Fibroblast of peridontal ligament (primary cell): ENCODE results near the gene FXYD1.

Experiments
- DNase-seq: peaks from one replicate; pipeline ENCODE4 v3.0.0-alpha.2; 2010; ENCODE audit errors: extremely low read depth

Gene FXYD1

DNA sequence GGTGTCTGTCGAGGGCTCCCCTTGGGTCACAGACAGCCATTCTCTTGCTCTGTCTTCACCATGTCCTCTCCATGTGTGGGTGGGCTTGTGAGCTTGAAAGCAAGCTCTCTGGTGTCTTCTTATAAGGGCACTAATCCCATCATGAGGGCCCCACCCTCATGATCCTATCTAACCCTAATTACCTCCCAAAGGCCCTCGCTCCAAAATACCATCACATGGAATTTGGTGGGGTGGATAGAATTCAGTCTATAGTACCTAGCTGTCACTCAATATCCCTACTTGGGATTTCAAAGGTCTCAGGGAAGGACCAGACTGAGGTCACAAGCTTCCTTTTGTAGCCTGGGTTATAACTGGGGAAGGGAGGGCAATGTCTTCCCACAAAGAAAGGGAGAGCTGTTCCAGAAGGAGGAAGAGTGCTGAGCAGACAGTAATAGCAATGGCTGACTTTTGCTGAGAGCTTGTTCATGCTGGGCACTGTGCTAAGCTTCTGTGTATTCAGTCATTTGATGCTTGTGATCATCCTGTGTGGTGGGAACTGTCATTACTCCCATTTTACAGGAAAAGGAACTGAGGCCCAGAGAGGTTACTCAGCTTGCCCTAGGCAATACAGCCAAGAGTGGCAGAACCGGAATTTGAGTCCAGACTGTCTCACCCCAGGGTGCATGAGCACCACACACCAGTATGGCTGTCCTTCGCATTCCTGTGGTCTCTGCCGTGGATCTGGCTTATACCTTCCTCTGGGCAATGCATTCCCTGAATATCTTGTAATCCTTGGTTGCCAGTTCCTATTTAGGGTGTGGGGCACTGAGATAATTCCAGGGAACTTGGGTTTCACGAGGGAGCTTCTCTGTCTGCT is 24.1 kb downstream of the FXYD1 start:
- DNase-seq, result no peak

DNA sequence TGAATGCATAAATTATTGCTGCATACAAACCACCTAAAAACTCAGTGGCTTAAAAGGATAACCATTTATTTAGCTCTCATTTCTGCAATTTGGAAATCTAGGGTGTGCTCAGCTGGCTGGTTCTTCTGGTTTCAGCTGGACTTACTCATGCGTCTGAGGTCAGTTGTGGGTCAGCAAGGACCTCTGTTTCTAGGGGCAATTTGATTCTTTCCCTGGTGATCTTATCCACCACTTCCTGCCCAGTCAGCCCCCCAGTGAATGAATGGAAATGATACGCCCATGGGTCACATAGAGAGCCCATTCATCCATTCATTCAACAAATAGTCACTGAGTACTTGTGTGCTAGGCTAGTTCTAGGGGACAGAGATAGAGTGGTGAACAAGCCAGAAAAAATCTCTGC is 25.8 kb downstream of the FXYD1 start:
- DNase-seq, result no peak

DNA sequence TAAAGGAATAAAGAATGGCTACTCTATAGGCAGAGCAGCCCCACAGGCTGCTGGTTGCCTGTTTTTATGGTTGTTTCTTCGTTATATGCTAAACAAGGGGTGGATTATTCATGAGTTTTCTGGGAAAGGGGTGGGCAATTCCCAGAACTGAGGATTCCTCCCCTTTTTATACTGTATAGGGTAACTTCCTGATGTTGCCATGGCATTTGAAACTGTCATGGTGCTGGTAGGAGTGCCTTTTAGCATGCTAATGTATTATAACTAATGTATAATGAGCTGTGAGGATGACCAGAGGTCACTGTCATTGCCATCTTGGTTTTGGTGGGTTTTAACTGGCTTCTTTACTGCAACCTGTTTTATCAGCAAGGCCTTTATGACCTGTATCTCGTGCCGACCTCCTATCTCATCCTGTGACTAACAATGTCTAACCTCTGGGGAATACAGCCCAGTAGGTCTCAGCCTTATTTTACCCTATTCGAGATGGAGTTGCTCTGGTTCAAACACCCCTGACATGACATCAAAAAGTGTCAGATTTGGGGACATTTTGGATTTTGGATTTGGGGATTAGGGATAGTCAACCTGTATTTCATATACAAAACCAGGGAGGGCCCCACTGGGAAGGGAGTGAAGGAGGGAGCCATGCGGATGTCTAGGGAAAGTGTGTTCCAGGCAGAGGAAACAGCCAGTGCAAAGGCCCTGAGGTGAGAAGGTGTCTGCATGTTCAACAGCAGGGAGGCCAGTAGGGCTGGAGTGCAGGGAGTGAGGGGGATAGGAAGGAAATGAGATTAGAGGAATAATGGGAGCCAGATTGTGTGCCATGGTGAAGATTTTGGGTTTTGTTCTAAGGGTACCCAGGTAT is 26.8 kb downstream of the FXYD1 start:
- no peak for DNase-seq

DNA sequence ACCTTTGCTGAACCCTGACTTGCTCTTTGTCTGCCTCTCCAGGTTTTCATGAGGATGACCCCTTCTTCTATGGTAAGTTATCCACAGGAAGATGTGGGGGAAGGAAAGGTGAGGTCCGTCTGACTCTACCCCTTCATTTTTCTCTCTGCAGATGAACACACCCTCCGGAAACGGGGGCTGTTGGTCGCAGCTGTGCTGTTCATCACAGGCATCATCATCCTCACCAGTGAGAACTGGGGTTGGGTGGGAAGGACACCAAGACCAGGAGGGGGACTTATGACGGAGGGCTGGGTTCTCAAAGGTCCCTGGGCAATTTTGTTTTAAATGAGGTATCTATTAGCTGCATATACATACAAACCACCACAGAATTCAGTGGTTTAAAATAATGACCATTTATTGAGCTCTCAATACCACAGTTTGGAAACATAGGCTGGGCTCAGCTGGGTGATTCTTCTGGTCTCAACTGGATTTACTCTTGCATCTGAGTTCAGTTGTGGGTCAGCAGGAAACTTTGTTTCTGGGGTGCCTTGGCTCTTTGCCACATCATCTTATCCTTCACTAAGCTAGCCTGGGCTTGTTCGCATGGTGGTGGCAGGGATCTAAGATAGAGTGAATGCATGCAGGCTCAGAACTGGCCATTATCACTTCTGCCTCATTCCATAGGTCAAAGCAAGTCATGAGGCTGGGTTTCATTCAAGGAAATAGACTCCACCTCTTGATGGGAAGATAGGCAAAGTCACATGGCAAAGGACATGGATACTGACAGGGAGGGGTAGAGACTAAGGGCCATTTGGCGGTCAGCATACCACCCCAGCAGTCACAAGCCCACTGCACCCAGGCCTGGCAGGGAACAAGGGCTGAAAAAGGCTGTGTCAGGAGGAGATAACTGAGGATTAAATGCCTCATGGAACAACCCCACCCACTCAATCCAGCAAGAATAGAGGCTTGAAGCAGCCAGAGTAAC is 27.8 kb downstream of the FXYD1 start:
- DNase-seq, result no peak

DNA sequence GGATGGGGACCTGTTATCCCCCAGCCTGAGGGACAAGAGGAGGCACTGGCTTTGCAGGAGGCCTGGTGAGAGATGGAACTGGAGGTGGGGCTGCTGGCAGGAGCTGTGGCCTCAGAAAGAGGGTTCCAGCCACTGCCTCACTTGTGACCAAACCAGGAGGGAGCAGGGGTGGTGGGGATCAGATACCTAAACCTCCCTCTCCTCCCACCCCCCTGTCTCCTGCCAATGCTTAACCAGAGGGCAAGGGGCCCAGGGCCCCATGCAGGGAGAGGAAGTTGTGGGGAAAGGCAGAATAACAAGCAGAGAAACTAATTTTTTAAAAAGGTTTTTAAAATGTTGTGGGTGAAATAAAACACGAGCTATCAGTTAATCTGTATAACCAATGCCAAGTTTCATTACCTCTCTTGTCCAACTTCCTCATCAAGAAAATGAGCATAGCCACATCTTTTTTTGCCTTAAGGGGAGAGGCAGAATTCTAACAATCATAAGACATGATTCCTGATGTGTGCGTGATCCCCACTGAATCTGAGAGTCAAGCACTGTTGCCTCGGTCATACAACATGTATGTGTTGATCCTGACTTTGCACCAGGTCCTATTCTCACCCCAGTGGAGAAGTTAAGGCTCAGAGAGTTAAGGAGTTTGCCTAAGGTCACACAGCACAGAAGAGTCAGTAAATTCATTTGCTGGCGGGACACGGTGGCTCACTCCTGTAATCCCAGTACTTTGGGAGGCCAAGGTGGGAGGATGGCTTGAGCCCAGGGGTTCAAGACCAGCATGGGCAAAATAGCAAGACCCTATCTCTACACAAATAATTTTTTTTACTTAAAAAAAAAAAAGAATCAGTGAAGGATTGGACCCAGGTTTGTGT is 28.9 kb downstream of the FXYD1 start:
- DNase-seq, result no peak

DNA sequence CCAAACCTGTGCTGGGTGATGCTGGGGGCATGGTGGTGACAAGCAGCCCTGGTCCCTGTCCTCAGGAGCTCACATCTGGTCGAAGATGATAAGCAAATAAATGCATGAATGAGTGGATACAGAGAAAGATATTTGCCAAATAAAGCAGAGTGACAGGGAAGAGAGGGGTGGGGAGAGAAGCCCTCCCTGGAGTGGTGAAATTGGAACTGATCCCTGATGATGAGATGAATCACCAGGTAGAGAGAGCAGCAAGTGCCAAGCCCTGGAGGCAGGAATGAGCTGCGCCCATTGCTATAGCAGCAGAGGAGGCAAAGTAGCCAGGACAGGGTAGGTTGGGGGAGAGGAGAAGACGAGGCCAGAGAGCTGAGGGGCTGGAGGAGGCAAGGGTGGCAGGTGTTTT is 29.6 kb downstream of the FXYD1 start:
- DNase-seq, result no peak

DNA sequence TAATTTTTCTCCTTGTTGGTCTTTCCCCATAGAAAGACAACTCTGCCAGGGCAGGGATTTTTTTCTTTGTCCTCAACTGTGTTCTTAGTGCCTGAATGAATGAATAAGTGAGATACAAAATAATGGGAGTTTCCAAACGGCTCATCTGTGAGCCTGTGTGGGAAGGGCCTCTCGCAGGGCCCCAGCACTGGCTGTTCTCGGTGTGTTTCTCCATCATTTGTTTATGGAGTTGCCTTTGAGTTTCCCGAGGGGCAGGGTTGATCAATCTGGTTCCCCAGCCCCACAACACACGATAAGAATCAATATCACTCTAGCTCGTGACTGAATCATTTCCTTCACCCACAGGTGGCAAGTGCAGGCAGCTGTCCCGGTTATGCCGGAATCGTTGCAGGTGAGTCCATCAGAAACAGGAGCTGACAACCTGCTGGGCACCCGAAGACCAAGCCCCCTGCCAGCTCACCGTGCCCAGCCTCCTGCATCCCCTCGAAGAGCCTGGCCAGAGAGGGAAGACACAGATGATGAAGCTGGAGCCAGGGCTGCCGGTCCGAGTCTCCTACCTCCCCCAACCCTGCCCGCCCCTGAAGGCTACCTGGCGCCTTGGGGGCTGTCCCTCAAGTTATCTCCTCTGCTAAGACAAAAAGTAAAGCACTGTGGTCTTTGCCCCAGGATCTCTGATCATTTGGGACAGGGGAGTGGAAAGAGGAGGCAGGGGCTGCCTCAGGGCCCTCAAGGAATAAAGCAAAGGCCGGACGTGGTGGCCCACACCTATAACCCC is 30.8 kb downstream of the FXYD1 start:
- no peak for DNase-seq

DNA sequence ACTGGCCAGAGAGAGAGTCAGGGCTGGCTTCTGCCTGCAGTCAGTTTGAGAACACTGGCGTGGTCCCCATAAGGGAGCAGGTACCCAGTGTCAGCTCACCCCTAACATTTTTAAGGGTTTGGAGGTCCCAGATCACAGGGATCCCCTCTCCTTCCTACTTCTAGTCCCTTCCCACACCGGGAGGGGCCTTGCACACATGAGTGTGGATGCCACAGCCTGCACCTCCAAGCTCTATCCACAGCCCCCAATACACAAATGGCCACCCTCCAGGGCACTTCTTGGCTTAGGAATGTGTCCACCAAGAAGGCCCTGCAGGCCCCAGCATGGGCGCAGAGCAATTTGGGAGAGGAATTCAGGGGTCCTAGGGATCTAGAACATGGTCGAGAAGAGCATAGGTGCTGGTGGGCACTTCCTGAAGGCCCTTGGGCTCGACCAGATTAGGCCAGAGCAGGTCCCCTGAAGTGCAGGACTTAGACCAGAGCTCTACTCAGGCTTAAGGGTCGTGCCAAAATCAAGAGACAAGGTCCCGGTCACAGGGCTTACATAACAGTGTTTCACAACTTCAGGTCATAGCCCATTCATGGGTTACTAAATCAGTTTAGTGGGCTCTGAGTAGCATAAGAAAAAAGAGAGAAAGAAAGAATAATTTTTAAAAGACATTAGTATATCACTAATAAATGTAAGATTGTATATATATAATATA is 31.9 kb downstream of the FXYD1 start:
- no peak for DNase-seq

DNA sequence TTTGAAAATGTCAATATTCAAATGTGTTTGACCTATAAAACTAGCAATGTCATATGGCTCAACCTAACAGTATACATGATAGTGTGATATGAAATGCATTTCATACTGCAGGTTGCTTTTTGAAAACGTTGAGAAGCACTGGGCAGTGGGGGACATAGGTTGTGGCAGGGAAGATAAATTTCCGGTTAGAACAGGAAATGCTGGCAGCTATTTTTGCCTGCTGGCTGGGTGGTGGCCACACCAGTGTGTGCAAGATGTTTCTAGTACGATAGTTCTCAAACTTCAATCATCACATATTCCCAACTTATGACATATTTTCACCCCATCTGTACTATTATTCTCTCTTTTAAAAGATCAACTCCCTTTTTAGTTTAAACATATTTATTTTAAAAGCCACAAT is 33.1 kb downstream of the FXYD1 start:
- DNase-seq, result no peak

DNA sequence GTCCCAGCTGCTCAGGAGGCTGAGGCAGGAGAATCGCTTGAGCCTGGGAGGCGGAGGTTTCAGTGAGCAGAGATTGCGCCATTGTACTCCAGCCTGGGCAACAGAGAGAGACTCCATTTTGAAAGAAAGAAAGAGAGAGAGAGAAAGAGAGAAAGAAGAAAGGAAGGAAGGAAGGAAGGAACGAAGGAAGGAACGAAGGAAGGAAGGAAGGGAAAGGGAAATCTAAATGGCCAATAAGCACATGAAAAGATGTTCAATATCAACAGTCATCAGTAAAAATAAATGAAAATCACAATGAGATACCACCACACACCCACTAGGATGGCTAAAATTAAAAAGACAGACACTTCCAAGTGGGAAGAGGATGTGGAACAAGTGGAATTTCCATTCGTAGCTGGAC is 35.6 kb downstream of the FXYD1 start:
- no peak for DNase-seq

DNA sequence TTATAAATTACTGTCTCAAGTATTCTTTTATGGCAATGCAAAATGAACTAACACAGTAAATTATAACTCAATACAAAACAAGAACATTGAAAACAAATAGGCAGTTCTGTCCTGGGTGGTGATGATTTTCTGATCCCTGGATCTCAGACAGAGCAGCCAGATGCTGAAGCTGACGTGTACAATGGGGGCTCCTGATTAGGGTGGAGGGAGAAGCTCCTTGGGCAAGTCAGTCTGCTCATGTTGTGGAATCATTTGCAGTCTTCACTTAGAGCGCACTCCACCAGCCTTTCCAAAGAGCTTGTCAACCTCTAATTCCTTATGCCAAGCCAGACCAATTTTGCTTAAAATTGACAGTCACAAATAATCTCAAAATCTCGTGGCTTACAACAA is 37.6 kb downstream of the FXYD1 start:
- DNase-seq, result no peak

DNA sequence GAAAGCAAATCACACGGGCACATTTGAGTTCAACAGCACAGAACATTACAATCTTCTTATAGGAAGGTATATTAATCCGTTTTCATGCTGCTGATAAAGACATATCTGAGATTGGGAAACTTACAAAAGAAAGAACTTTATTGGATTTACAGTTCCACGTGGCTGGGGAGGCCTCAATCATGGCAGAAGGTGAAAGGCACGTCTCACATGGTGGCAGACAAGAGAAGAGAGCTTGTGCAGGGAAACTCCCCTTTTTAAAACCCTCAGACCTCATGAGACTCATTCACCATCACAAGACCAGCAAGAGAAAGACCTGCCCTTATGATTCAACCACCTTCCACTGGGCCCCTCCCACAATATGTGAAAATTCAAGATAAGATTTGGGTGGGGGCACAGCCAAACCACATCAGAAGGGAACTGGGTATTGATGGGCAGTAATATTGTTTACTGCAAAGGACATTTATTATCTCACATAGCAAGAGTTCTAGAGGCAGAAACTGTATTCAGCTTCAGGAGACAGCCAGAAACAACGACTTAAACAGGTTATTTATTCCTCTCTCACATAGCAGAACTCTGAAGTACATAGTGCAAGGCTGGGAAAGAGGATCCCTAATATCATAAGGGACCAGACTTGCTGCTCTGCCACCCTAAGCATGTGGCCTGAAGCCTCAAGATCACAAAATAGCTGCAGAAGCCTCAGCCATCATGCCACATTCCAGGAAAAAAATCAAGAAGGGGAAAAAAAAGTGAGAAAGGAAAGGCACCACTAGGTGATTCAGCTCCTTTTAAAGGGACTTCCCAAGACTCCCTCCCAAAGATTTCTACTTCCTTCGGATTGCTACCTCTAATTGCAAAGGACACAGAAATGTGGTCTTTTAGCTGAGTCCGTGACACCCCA is 39.0 kb downstream of the FXYD1 start:
- no peak for DNase-seq

DNA sequence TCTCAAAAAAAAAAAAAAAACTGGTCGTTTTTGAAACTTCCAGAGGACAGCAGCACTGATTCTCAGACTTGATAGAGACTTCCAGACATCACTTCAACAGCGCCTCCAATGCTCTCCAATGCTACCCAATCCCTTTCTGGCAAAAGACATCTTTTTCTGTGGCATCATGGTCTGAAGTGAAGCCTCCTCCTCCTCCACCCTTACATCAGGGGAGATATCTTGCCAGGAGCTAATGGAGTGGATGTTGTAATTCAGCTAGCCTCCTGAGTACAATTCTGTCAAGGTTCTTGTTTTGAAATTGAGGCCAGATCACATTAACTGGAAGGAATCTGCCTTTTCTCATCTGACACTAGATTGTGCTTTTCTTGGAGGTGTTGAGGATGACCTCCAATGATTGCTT is 40.1 kb downstream of the FXYD1 start:
- no peak for DNase-seq

DNA sequence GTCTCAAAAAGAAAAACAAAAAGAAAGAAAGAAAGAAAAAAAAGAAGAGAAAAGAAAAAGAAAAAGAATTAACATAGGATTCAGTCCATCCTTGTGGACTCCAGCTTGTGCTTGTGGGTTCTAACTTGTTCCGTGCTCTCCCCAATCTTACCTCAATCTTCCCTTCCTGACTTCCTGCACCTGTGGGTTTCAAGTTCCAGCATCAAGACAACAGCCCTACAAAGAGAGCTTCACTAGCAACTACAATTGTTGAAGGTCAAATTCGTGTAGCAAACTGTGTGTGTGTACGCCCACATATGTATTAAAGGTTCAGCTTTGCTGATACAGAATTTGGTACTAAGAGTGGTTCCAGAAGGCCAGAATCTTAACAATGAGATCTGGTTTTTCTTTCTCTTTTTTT is 41.2 kb downstream of the FXYD1 start:
- no peak for DNase-seq

DNA sequence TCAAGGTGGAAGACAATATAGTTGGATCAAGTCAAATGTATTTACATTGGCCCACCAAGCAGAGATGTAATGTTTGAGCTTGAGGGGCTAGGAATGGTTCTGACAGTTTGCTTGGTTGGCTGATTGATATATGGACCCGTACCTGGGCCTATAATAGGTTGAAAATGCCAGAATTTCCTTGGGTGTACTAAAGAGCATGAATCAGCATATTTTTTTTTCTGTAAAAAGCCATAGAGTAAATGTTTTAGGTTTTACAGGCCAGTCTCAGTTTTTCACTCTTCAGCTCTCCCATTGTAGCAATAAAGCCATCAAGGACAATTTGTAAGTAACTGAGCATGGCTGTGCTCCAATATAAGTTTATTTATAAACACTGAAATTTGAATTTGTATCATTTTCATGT is 42.8 kb downstream of the FXYD1 start:
- no peak for DNase-seq

DNA sequence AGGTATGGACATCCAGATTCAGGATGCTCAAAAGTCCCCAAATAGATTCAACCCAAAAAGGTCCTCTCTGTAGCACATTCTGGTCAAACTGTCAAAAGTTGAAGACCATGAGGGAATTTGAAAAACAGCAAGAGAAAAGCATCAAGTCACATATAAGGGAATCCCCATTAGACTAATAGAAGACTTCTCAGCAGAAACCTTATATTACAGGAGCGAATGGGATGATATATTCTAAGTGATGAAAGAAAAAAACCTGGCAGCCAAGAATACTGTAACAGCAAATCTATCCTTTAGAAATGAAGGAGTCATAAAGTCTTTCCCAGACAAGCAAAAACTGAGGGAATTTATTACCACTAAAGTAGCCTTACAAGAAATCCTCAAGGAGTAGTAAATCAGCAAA is 45.6 kb downstream of the FXYD1 start:
- no peak for DNase-seq

DNA sequence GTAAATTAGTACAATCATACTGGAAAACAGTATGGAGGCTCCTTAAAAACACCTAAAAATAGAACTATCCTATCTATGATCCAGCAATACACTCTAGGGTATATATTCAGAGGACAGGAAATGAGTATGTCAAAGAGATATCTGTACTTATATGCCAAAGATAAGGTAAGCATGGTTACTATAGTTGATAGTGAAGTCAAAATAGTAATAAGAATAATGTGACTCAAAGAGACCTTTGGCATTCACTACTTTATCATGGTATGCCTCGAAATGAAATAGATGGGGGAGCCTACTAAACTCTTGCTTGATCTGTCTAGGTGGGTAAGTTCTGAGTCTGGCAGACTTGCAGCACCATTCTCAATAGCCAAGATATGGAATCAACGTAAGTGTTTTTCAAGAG is 46.3 kb downstream of the FXYD1 start:
- no peak for DNase-seq
